Suppressor macrophage (primary cell): Measurements from ENCODE around the gene CRYGD.

ENCODE experiments used
- DNase-seq, 4 experiments: peaks; one replicate each; pipeline ENCODE4 v3.0.0-alpha.2; 2020 to 2022

CRYGD gene

GRCh38 chr2:208083807-208084206 is 40.5 kb downstream of the CRYGD start:
- no peak for DNase-seq

GRCh38 chr2:208077276-208077675 is 47.0 kb downstream of the CRYGD start:
- no peak for DNase-seq

GRCh38 chr2:208074610-208075356 is 49.5 kb downstream of the CRYGD start:
- peak in 1 of 4 experiments; percentile 7 for DNase-seq

DNA sequence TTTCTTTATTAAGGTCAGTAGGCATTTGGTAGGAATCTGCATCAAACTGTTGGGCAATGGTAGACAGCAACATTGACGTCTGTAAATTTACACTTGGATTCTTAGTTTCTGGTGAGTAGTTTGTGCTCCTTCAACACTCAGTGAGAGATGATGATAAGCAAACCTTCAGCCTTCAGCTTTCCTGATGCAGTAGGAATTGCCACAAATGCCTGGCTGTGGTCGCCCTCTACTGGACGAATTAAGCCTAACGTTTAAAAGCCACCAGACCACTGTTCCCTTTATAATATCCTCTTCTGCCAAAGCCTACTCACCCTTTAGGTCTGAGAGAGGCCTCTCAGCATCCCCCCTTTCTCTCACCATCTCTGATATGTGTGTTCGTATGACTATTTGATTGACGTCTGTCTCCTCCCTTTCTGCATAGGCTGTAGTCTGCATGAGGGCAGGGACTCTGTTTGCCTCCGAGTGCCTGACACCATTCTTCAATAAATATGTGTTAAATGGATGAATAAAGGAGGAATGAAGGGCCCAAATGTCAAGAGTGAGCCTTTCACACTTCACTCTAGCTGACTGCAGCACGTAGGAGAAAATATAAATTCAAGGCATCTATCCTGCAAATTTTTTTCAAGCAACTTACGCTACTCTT is 52.0 kb downstream of the CRYGD start:
- DNase-seq = peak; percentile 69 to 79 (median 74)
